Gastroesophageal sphincter (tissue), 4 donors: ENCODE data around the gene STIMATE. TPM values are rescaled to one million over a fixed set of nuclear protein-coding genes. Genes with fewer than 3 reads are reported as not detected.

Experiments used
- ATAC-seq: fragments of 150-250 bp; one replicate; pipeline ENCODE4 v1.9.1; 2016; ENCODE audit warnings: mild to moderate bottlenecking, moderate library complexity
- H3K27ac ChIP-seq, 4 donors: fragments of 200-600 bp; sonication (generic) in 3 of 4; 1 replicate in 3 of 4; 2 replicates in 1 of 4; pipeline ENCODE4 v1.5.1; 2016 to 2019
- H3K27me3 ChIP-seq: fragments of 200-600 bp; sonication (generic); one replicate; pipeline ENCODE4 v1.5.1; 2019
- H3K36me3 ChIP-seq, 2 donors: fragments of 200-600 bp; sonication (generic); one replicate each; pipeline ENCODE4 v1.5.1; 2019; ENCODE audit warnings: control low read depth in 1 of 2
- H3K4me1 ChIP-seq, 3 donors: fragments of 200-600 bp; sonication (generic); 1 replicate in 2 of 3; 2 replicates in 1 of 3; pipeline ENCODE4 v1.5.1; 2016 to 2019; ENCODE audit warnings: control low read depth in 2 of 3
- H3K4me3 ChIP-seq, 2 donors: fragments of 200-600 bp; sonication (generic); one replicate each; pipeline ENCODE4 v1.5.1; 2019; ENCODE audit warnings: mild to moderate bottlenecking in 1 of 2, moderate library complexity in 1 of 2
- H3K9me3 ChIP-seq, 3 donors: fragments of 200-600 bp; sonication (generic); one replicate each; pipeline ENCODE4 v1.5.1; 2017 to 2019; ENCODE audit warnings: control low read depth in 2 of 3
- EP300 ChIP-seq: sonication (generic); formaldehyde crosslinking; IDR thresholded peaks from one replicate; pipeline ENCODE4 v1.6.1; 2017; ENCODE audit warnings: antibody characterized with exemption, mild to moderate bottlenecking
- POLR2A ChIP-seq, 2 donors: fragments of 450-650 bp; IDR thresholded peaks; one replicate each; pipeline ENCODE4 v1.6.1; 2017; ENCODE audit warnings: antibody characterized with exemption in 2 of 2, mild to moderate bottlenecking in 2 of 2, moderate library complexity in 1 of 2
- POLR2AphosphoS5 ChIP-seq: sonication (generic); formaldehyde crosslinking; IDR thresholded peaks from one replicate; pipeline ENCODE4 v1.6.1; 2017; ENCODE audit warnings: antibody characterized with exemption
- WGBS, 2 donors: methylation state at CpG; one replicate each; pipeline ENCODE4 v1.1.5; 2018; ENCODE audit warnings: low coverage in 1 of 2; 5-methylcytosine and 5-hydroxymethylcytosine counted together
- total RNA-seq, 4 donors: library from RNA; depleted of rRNA; stranded (reverse); fragments of >200 nt; gene quantifications; one replicate each; pipeline ENCODE4 v1.1.0, GENCODE V29; 2016
- TF ChIP-seq, protein P1 (sequence below), 4 experiments: fragments of 200-600 bp in 2 of 4; fragments of 450-650 bp in 2 of 4; sonication (generic) in 1 of 4; IDR thresholded peaks; one replicate each; pipeline ENCODE4 v1.5.1; 2017 to 2019; ENCODE audit warnings: antibody characterized with exemption in 4 of 4, mild to moderate bottlenecking in 2 of 4, moderate library complexity in 2 of 4

Gene STIMATE
- total RNA-seq, 4 donors from 2014 or later: 14.6 to 30.2 (median 20.5) TPM

DNA sequence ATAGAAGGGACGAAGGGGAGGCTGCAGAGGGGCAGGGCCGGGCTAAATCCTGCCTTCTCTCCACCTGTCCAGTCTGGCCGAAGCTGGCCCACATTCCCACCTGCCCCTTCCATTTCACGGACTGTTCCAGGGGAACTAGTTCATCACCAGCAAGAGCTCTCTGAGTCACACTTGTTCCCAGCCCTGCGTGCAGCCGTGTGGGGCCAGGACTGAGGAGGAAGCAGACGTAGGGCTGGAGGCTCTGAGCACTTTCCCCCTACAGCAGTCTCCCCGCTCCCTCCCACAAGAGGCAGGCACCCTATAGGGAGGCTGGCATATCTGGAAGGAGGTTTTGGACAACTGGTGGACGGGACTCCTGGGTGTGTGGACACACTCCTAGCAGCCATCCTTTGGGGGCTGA is 69.9 kb downstream of the STIMATE start:
- H3K36me3 ChIP-seq: peaks cover 0 to 35% of the 10 kb centered on the region in 2 donors
- H3K4me3 ChIP-seq: no peak overlapping the region
- peaks cover 0 to 15% (median 6%) of the 10 kb centered on the region in 3 donors for H3K4me1 ChIP-seq
- no peaks in the 10 kb centered on the region for H3K27me3 ChIP-seq
- 40% methylated on average over 2 of the region's 9 CpGs; no CpG with 5 or more reads in 1 of the 2 donors for WGBS, 2 donors
- ATAC-seq: no peak
- H3K27ac ChIP-seq: no peak overlapping the region
- TF ChIP-seq EP300 (no peak), POLR2A (IDR thresholded peaks at IDR 0.05) (no peak)
- TF ChIP-seq, protein P1, sequence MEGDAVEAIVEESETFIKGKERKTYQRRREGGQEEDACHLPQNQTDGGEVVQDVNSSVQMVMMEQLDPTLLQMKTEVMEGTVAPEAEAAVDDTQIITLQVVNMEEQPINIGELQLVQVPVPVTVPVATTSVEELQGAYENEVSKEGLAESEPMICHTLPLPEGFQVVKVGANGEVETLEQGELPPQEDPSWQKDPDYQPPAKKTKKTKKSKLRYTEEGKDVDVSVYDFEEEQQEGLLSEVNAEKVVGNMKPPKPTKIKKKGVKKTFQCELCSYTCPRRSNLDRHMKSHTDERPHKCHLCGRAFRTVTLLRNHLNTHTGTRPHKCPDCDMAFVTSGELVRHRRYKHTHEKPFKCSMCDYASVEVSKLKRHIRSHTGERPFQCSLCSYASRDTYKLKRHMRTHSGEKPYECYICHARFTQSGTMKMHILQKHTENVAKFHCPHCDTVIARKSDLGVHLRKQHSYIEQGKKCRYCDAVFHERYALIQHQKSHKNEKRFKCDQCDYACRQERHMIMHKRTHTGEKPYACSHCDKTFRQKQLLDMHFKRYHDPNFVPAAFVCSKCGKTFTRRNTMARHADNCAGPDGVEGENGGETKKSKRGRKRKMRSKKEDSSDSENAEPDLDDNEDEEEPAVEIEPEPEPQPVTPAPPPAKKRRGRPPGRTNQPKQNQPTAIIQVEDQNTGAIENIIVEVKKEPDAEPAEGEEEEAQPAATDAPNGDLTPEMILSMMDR (IDR thresholded peaks at IDR 0.05): no peak
- H3K9me3 ChIP-seq: no peaks in the 10 kb centered on the region

DNA sequence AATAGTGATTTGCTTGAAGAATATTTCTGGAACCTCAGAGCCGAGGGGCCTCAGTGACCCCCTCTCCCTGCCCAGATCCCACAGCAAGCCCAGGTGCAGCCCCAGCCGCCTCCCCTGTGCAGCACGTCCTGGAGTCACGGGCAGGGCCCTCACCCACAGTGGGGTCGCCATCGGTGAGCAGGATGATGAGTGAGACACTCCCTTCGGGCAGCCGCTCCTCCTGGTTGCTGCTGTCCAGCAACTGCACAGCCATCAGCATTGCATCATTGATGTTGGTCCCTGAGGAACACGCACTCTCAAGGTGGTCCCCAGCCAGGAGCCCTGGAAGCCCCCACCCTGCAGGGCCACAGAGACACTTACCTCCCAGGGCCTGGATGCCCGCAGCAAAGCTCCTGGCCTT is 73.3 kb downstream of the STIMATE start:
- H3K4me1 ChIP-seq: no peaks in the 10 kb centered on the region
- TF ChIP-seq EP300 (no peak), POLR2A (IDR thresholded peaks at IDR 0.05) (no peak), POLR2AphosphoS5 (no peak)
- TF ChIP-seq, protein P1 (IDR thresholded peaks at IDR 0.05): no peak
- no peak overlapping the region for H3K27ac ChIP-seq
- 60% methylated on average over 1 of the region's 10 CpGs; no CpG with 5 or more reads in 1 of the 2 donors for WGBS, 2 donors
- H3K9me3 ChIP-seq: no peaks in the 10 kb centered on the region
- ATAC-seq: no peak
- no peaks in the 10 kb centered on the region for H3K27me3 ChIP-seq
- H3K36me3 ChIP-seq: peaks cover 0 to 46% of the 10 kb centered on the region in 2 donors
- H3K4me3 ChIP-seq: no peak overlapping the region

DNA sequence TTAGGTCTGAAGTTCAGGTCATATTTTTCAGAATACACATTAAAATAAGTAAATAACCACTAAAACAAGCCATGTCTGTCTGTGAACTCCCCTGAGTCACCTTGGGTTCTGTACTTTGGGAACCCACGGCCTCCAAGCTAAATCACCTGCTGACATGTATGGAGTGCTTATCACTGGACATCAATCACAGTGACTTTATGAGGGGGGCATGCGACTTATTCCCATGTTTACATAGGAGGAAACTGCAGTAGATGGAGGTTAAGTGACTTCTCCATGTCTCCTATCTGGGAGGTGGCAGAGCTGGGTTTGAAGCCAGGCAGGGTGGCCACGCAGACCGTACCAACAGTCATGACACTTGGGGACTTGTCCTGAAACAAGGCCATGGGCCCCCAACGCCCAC is 75.0 kb downstream of the STIMATE start:
- Histone ChIP-seq H3K27me3 (no peaks in the 10 kb centered on the region), H3K9me3 (no peaks in the 10 kb centered on the region), H3K4me3 (no peak overlapping the region), H3K27ac (no peak overlapping the region), H3K36me3 (peaks cover 0 to 47% of the 10 kb centered on the region in 2 donors), H3K4me1 (no peaks in the 10 kb centered on the region)
- ATAC-seq: no peak
- TF ChIP-seq POLR2A (IDR thresholded peaks at IDR 0.05) (no peak), POLR2AphosphoS5 (no peak), EP300 (no peak)
- WGBS, 2 donors: 67 to 100% methylated on average over 2 of the region's 5 CpGs

DNA sequence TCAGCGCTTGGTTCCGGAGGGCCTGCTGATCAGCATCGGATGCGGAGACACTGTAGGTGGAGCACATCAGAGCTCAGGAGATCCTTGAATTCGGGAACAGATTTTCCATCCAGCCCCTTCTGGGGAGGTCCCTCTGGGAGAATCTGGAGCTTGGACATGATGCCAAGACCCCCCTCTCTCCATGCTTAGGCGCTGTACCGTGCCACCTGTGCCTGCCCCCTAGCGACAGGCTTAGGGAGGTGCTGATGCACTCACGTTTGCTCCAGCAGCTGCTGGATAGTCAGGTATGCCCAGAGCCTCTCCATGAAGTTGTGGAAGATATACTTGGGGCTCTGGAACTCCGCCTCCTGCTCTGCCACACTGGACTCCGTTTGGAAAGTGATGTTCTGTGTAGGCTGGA is 76.6 kb downstream of the STIMATE start:
- Histone ChIP-seq H3K27ac (no peak overlapping the region), H3K9me3 (no peaks in the 10 kb centered on the region), H3K27me3 (no peaks in the 10 kb centered on the region), H3K4me3 (no peak overlapping the region), H3K36me3 (peaks cover 0 to 36% of the 10 kb centered on the region in 2 donors), H3K4me1 (no peaks in the 10 kb centered on the region)
- ATAC-seq: no peak
- WGBS, 2 donors: no CpG with 5 or more reads among the region's 11 CpGs
- no peak for TF ChIP-seq POLR2AphosphoS5
- TF ChIP-seq POLR2A (IDR thresholded peaks at IDR 0.05): no peak
- no peak for TF ChIP-seq EP300
- TF ChIP-seq, protein P1 (IDR thresholded peaks at IDR 0.05): peak in 2 of 4 experiments; percentile 7 to 33

DNA sequence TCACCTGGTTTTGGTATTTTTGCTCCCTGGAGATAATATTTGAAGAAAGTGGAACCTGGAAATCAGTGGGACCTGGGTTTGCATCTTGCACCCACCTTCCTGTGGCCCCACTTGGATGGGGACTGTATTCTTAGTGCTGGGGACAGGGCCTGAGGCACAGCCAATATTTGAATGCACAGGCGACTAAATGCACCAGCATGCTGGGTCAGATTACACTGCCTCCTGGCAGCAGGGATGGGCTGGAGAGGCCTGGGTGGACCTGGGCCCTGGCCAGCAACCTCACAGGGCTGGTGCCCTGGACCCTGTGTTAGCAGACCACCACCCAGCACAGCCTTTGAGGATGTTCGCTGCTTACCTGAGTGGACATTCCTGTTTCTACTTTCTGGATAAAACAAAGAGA is 77.4 kb downstream of the STIMATE start:
- no peaks in the 10 kb centered on the region for H3K27me3 ChIP-seq
- H3K4me1 ChIP-seq: no peaks in the 10 kb centered on the region
- no peaks in the 10 kb centered on the region for H3K9me3 ChIP-seq
- WGBS, 2 donors: no CpG with 5 or more reads among the region's 2 CpGs
- no peak for ATAC-seq
- H3K36me3 ChIP-seq: peaks cover 0 to 36% of the 10 kb centered on the region in 2 donors
- no peak overlapping the region for H3K4me3 ChIP-seq
- H3K27ac ChIP-seq: no peak overlapping the region
- no peak for TF ChIP-seq EP300
- TF ChIP-seq POLR2A (IDR thresholded peaks at IDR 0.05): no peak
- no peak for TF ChIP-seq POLR2AphosphoS5
- TF ChIP-seq, protein P1 (IDR thresholded peaks at IDR 0.05): no peak
